Measurements from ENCODE around the gene TNP2. TPM values are rescaled to one million over a fixed set of nuclear protein-coding genes. Genes with fewer than 3 reads are reported as not detected.

The TNP2 gene
- total and polyA plus RNA-seq, 9 of the 15 experiments (the other 6 are each of a cell fraction or from before 2014, with no cell fraction given) = not detected

- TF ChIP-seq RREB1 (CRISPR knock-in tag; IDR thresholded peaks at IDR 0.05) = no peak
- no peak for TF ChIP-seq PHB2 (IDR thresholded peaks at IDR 0.05; ENCODE audit: low read depth)
- TF ChIP-seq JUNB (CRISPR knock-in tag; conservative IDR thresholded peaks at IDR 0.05) = no peak
- no peak for TF ChIP-seq SIX5 (IDR thresholded peaks at IDR 0.05; ENCODE audit: borderline replicate concordance in 1 of 2, insufficient read depth in 1 of 2, low read depth in 1 of 2, low read length in 2 of 2)
- 0 out of 2 replicates have a peak, but pooled peaks have one; percentile 17 for TF ChIP-seq EP300 (IDR thresholded peaks at IDR 0.05; ENCODE audit: low read length)
- no peak for TF ChIP-seq BCLAF1 (IDR thresholded peaks at IDR 0.05; ENCODE audit: borderline replicate concordance in 1 of 2, control insufficient read depth in 1 of 2, low read depth in 2 of 2, low read length in 1 of 2)
- no peak for TF ChIP-seq POLR2AphosphoS5 (IDR thresholded peaks at IDR 0.05; ENCODE audit: control insufficient read depth, insufficient read depth, low read depth, low read length)
- no peak for TF ChIP-seq ARID2 (IDR thresholded peaks at IDR 0.05)
- no peak for TF ChIP-seq TCF7 (IDR thresholded peaks at IDR 0.05; ENCODE audit: borderline replicate concordance)
- TF ChIP-seq ZNF253 (CRISPR knock-in tag; conservative IDR thresholded peaks at IDR 0.05) = no peak
- TF ChIP-seq ZNF449 (CRISPR knock-in tag; IDR thresholded peaks at IDR 0.05) = no peak
- no peak for TF ChIP-seq PTBP1 (IDR thresholded peaks at IDR 0.05; ENCODE audit: low read depth, low read length)
- TF ChIP-seq ZNF282 (CRISPR knock-in tag; IDR thresholded peaks at IDR 0.05) = no peak
- peak; percentile 56 for TF ChIP-seq POLR2B (IDR thresholded peaks at IDR 0.05; ENCODE audit: low read depth, partially characterized antibody)
Observed at GRCh38 chr16:11238272-11239202, 30.6 kb downstream of the TNP2 start (continued).

Data from K562 (cell line).